Upper lobe of right lung (tissue), 1 donor: ENCODE data around the gene METTL1. TPM values are rescaled to one million over a fixed set of nuclear protein-coding genes. Genes with fewer than 3 reads are reported as not detected.
"Not testable (repeated sequence)": the region's sequence is repeated elsewhere in the genome, so short reads cannot be mapped to it uniquely, and the experiment has no call there.

Source experiments
- ATAC-seq: fragments of 200-7000 bp; cut with Tn5 transposase; one replicate; pipeline ENCODE4 v1.9.1; 2020; ENCODE audit warnings: mild to moderate bottlenecking, moderate library complexity
- DNase-seq: peaks from one replicate; pipeline ENCODE4 v3.0.0-alpha.2; 2020
- H3K27ac ChIP-seq: fragments of 200-600 bp; one replicate; pipeline ENCODE4 v1.8.0; 2022
- H3K27me3 ChIP-seq: fragments of 200-600 bp; one replicate; pipeline ENCODE4 v1.8.0; 2022; ENCODE audit warnings: mild to moderate bottlenecking
- H3K36me3 ChIP-seq: fragments of 200-600 bp; one replicate; pipeline ENCODE4 v1.8.0; 2022
- H3K4me1 ChIP-seq: fragments of 200-600 bp; one replicate; pipeline ENCODE4 v1.8.0; 2022
- H3K4me3 ChIP-seq: fragments of 200-600 bp; one replicate; pipeline ENCODE4 v1.8.0; 2022; ENCODE audit warnings: mild to moderate bottlenecking
- H3K9me3 ChIP-seq: fragments of 200-600 bp; one replicate; pipeline ENCODE4 v1.8.0; 2022
- CTCF ChIP-seq: fragments of 200-600 bp; IDR thresholded peaks from one replicate; pipeline ENCODE4 v1.8.0; 2022; ENCODE audit warnings: antibody characterized with exemption
- intact Hi-C: fragments of 100-400 bp; cut with DNase I; formaldehyde crosslinking; loops from one replicate; pipeline ENCODE4 v1.11.0; 2022
- long read RNA-seq: library from polyadenylated mRNA; unstranded; transcript quantifications from one replicate; pipeline ENCODE4 v2.0.0, GENCODE V29; 2021
- total RNA-seq: library from RNA; stranded (reverse); fragmentation: NEBNext Ultra II Directional; extraction: Animal tissue kit (Norgen Biotek cat#: 25700); gene quantifications from one replicate; pipeline ENCODE4 v1.2.1, GENCODE V29; 2021
- donor health status: DM: no; HTN: yes; CAD: no; lungs with severe emphysema.

The METTL1 gene
- 26.9 TPM for total RNA-seq
- long read RNA-seq, transcript METTL1-202 (6 exons, 2,066 nt): major isoform, 18 of 25 reads
- long read RNA-seq, partial matches to known transcripts: 1 of 25 reads
- long read RNA-seq, other reads (novel, unspliced or antisense): 6 of 25 reads

- H3K36me3 ChIP-seq: peaks cover 24% of the 10 kb centered on the region
- TF ChIP-seq CTCF: no peak
These were observed at the start of gene METTL1 for GRCh38 chr12:57771873-57772428. TSS of gene METTL1 (minus strand) at chr12:57772105. CDS start at chr12:57772083, 22 bp downstream.

GRCh38 chr12:57821015-57821414 lies 49.1 kb upstream of the METTL1 start:
- DNase-seq, ATAC-seq, intact Hi-C loops, H3K9me3 ChIP-seq, H3K27me3 ChIP-seq, H3K4me3 ChIP-seq: not testable (repeated sequence)
- peaks cover 21% of the 10 kb centered on the region for H3K4me1 ChIP-seq
- peaks cover 67% of the 10 kb centered on the region for H3K36me3 ChIP-seq
- peak overlapping the region; percentile 36 for H3K27ac ChIP-seq

More at GRCh38 chr12:57771873-57772428, at the start of gene METTL1:
- peak within 1 kb of the TSS; percentile 92 for H3K27ac ChIP-seq
- ATAC-seq (peak; percentile 95), DNase-seq (peak; percentile 97)
- intact Hi-C loops: no loop called here
- peaks cover 2% of the 10 kb centered on the region for H3K27me3 ChIP-seq
- no peaks in the 10 kb centered on the region for H3K9me3 ChIP-seq
- peak within 1 kb of the TSS; percentile 78 for H3K4me3 ChIP-seq
- peaks cover 19% of the 10 kb centered on the region for H3K4me1 ChIP-seq

DNA sequence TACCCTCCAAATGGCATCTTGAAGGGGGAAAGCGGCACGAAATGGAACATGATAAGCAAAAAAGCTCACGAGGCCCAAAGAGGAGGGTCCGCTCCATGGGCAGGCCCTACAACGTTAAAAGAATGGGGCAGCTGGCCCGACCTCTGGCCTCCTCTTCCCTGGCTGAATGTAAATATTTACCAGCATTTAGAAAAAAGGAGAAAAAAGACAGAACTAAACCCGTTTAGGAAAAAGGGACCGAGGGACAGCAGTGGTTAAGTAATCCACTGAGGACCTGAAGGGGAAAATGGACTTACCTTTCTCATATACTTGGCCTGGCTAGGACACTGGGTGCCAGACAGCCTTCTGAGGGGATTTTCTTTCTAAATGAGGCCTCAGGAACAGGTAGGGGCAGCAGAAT lies 48.2 kb upstream of the METTL1 start:
- H3K27ac ChIP-seq, H3K9me3 ChIP-seq, intact Hi-C loops, DNase-seq, H3K4me3 ChIP-seq, H3K27me3 ChIP-seq, ATAC-seq: not testable (repeated sequence)
- Histone ChIP-seq H3K4me1 (peaks cover 30% of the 10 kb centered on the region), H3K36me3 (peaks cover 58% of the 10 kb centered on the region)

DNA sequence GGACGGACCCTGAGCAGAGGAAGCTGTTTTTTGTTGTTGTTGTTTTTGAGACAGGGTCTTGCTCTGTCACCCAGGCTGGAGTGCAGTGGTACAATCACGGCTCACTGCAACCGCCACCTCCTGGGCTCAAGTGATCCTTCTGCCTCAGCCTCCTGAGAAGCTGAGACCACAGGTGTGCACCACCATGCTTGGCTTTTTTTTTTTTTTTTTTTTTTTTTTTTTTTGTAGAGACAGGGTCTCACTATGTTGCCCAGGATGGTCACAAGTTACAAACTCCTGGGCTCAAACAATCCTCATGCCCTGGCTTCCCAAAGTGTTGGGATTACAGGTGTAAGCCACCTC lies 46.1 kb upstream of the METTL1 start:
- H3K4me3 ChIP-seq, H3K9me3 ChIP-seq, intact Hi-C loops, H3K27me3 ChIP-seq, DNase-seq, ATAC-seq: not testable (repeated sequence)
- peaks cover 42% of the 10 kb centered on the region for H3K36me3 ChIP-seq
- H3K27ac ChIP-seq: peak overlapping the region; percentile 70
- peaks cover 30% of the 10 kb centered on the region for H3K4me1 ChIP-seq

DNA sequence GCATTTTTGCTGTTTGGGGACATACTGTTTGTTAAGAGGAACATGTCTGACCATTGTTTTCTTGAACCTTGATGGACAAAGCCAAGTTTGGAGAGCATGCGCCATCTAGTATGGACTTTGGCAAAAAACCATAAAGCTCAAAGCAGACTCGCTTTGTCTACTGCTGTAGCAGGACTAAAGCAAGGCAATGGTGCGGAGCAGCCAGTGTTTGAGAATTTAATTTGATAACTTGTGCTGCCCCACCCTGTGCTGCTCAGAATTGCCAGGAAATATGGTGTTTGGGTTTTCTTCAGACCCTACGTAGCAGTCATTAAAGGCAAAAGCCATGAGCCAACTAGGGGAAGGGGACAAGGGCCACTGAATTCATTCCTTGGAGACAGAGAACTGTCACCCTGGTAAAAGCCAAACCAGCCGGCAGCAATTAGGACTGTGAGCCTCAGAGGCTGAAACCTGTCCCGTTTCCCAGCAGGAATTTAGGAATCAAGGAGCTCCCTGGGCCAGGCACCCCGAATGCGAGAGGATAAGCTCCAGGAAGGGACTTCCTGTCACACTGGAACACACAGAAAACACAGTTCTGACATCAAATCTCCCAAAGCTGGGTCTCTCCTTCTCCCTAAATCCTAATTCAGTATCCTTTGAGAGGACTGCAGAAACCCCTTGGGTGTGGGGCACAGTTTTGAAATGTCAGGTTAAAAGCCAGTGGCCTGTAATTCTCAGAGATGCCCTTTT lies 45.5 kb upstream of the METTL1 start:
- no peaks in the 10 kb centered on the region for H3K9me3 ChIP-seq
- H3K4me1 ChIP-seq: peaks cover 26% of the 10 kb centered on the region
- peak overlapping the region; percentile 70 for H3K27ac ChIP-seq
- H3K27me3 ChIP-seq: no peaks in the 10 kb centered on the region
- TF ChIP-seq CTCF: no peak
- H3K4me3 ChIP-seq: no peak overlapping the region
- ATAC-seq (no peak), DNase-seq (no peak)
- H3K36me3 ChIP-seq: peaks cover 42% of the 10 kb centered on the region
- intact Hi-C loops: no loop called here

DNA sequence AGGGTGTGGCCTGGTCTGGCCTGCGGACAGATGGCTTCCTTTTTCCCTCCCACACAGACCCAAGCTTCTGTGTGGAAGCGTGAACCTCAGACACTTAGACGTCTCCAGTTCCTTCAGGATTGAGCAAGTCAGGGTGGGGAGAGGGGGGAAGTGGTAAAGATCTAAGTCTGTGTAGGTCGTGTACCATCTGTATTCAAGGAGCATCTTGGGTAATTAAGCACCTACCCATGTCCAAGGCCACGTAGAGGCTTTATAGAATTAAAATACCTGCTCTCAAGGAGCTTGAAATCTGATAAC lies 44.9 kb upstream of the METTL1 start:
- no peak overlapping the region for H3K4me3 ChIP-seq
- H3K27me3 ChIP-seq: no peaks in the 10 kb centered on the region
- peaks cover 26% of the 10 kb centered on the region for H3K4me1 ChIP-seq
- H3K9me3 ChIP-seq: no peaks in the 10 kb centered on the region
- intact Hi-C loops: no loop called here
- H3K36me3 ChIP-seq: peaks cover 38% of the 10 kb centered on the region
- no peak for TF ChIP-seq CTCF
- DNase-seq (no peak), ATAC-seq (peak; percentile 92)
- H3K27ac ChIP-seq: peak overlapping the region; percentile 70

GRCh38 chr12:57816001-57816854 lies 44.3 kb upstream of the METTL1 start:
- H3K36me3 ChIP-seq: peaks cover 34% of the 10 kb centered on the region
- H3K4me1 ChIP-seq: peaks cover 26% of the 10 kb centered on the region
- no peak for TF ChIP-seq CTCF
- H3K9me3 ChIP-seq: no peaks in the 10 kb centered on the region
- peak overlapping the region; percentile 70 for H3K27ac ChIP-seq
- H3K27me3 ChIP-seq: no peaks in the 10 kb centered on the region
- H3K4me3 ChIP-seq: no peak overlapping the region
- DNase-seq (peak; percentile 54), ATAC-seq (no peak)
- intact Hi-C loops: no loop called here
